Ishikawa (cell line): ENCODE measurements around the gene CHST2.

Experiments
- CEBPB ChIP-seq: IDR thresholded peaks from 2 replicates; pipeline ENCODE4 v1.6.1; 2012
- CREB1 ChIP-seq: IDR thresholded peaks from 2 replicates; pipeline ENCODE4 v1.6.1; 2012; ENCODE audit warnings: low read depth
- EGR1 ChIP-seq: IDR thresholded peaks from 2 replicates; pipeline ENCODE4 v1.6.1; 2012
- EP300 ChIP-seq: IDR thresholded peaks from 2 replicates; pipeline ENCODE4 v1.6.1; 2012; ENCODE audit warnings: borderline replicate concordance
- FOXM1 ChIP-seq: IDR thresholded peaks from 2 replicates; pipeline ENCODE4 v1.6.1; 2012; ENCODE audit warnings: low read depth, borderline replicate concordance
- NFIC ChIP-seq: IDR thresholded peaks from 2 replicates; pipeline ENCODE4 v1.6.1; 2012
- RAD21 ChIP-seq: IDR thresholded peaks from 2 replicates; pipeline ENCODE4 v1.6.1; 2012; ENCODE audit warnings: low read depth
- REST ChIP-seq: IDR thresholded peaks from 2 replicates; pipeline ENCODE4 v1.6.1; 2012; ENCODE audit warnings: low read depth, mild to moderate bottlenecking
- TAF1 ChIP-seq: IDR thresholded peaks from 2 replicates; pipeline ENCODE4 v1.6.1; 2012; ENCODE audit warnings: low read depth, mild to moderate bottlenecking
- TCF12 ChIP-seq: IDR thresholded peaks from 2 replicates; pipeline ENCODE4 v1.6.1; 2012; ENCODE audit warnings: low read depth
- TEAD4 ChIP-seq: IDR thresholded peaks from 2 replicates; pipeline ENCODE4 v1.6.1; 2012
- YY1 ChIP-seq: IDR thresholded peaks from 2 replicates; pipeline ENCODE4 v1.6.1; 2012; ENCODE audit warnings: low read depth
- ZBTB7A ChIP-seq: IDR thresholded peaks from 2 replicates; pipeline ENCODE4 v1.6.1; 2012; ENCODE audit warnings: low read depth
- TF ChIP-seq, protein P1 (sequence below): IDR thresholded peaks from 2 replicates; pipeline ENCODE4 v1.6.1; 2012
- TF ChIP-seq, protein P2 (sequence below): IDR thresholded peaks from 2 replicates; pipeline ENCODE4 v1.6.1; 2012

The CHST2 gene

DNA sequence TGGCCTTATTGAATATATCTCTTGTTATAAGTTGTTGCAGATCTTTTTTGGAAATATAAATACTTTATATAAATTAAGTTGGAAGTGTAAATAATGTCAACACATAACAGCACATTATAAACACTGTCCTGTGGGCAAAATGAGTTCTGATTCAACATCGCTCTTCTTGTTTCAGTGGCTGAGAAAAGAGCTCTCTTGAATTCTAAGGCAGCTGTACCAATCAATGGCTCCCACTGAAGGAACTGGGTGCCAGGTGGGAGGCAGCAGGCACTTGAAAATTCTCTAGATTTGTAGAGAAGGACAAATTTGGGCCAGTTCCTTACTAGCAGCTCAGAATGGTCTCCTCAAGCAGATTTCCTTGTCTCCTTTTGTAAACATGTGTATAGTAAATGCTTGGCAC lies 45.6 kb downstream of the CHST2 start:
- TF ChIP-seq CEBPB (no peak), ZBTB7A (no peak), EGR1 (no peak), TAF1 (no peak), CREB1 (no peak), TEAD4 (no peak), REST (no peak), TCF12 (no peak), YY1 (no peak), FOXM1 (no peak), NFIC (no peak), EP300 (no peak), RAD21 (no peak)
- TF ChIP-seq, protein P1, sequence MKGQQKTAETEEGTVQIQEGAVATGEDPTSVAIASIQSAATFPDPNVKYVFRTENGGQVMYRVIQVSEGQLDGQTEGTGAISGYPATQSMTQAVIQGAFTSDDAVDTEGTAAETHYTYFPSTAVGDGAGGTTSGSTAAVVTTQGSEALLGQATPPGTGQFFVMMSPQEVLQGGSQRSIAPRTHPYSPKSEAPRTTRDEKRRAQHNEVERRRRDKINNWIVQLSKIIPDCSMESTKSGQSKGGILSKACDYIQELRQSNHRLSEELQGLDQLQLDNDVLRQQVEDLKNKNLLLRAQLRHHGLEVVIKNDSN: no peak
- TF ChIP-seq, protein P2, sequence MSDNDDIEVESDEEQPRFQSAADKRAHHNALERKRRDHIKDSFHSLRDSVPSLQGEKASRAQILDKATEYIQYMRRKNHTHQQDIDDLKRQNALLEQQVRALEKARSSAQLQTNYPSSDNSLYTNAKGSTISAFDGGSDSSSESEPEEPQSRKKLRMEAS: no peak

DNA sequence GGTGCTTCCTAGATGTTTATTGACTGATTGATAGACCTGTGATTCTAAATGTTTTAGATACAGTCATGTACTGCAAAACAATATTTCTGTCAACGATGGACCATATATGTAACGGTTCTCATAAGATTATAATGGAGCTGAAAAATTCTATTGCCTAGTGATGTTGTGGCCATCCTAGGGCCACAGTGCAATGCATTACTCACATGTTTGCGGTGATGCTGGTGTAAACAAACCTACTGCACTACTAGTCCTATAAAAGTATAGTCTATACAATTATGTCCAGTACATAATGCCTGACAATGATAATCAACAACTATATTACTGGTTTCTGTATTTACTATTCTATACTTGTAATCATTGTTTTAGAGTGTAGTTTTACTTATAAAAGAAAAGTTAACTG lies 46.8 kb downstream of the CHST2 start:
- TF ChIP-seq EP300: no peak
- no peak for TF ChIP-seq RAD21
- TF ChIP-seq FOXM1: no peak
- TF ChIP-seq YY1: no peak
- no peak for TF ChIP-seq TAF1
- TF ChIP-seq, protein P1: no peak
- no peak for TF ChIP-seq CEBPB
- no peak for TF ChIP-seq REST
- TF ChIP-seq TCF12: no peak
- TF ChIP-seq, protein P2: no peak
- no peak for TF ChIP-seq EGR1
- TF ChIP-seq NFIC: no peak
- TF ChIP-seq CREB1: no peak
- TF ChIP-seq ZBTB7A: no peak
- TF ChIP-seq TEAD4: no peak

DNA sequence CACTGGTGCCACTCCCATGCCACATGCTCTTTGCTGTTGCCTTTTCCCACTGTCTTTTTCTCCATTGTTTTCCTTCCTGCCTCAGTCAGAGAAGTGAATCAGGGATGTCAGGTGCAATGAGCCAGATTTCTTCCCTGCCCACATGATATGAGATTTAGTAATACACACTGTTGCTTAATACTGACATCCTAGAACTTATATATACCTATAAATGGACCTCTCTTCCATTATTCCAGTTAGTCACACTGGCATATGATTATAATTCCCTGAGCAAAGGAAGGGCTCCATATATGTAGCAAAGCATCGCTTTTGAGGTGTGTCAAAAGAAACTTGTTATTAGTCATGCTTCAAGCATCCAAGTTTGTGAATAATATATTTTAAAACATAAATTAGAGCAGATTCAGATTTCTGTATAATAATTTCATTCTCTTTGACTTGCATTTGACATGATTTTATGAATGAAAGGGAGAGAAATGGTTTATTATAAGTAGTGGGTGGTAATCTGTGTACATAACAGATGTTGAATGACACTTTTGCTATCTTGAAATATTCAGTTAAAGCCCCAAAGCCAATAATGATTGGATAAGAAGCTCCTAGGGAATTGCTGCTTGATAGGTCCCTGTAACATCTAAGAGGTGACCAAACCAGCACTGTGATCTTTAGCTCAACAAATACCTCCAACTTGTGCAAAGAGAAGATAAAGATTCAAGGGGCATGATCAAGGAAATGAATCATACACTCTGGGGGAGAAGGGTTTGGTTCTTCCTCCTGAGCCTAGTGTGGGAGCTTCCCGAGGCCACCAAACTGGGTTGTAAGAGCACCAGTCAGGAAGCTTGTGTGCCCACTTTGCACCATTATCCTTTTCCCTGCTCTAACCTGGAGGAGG lies 48.6 kb downstream of the CHST2 start:
- TF ChIP-seq CEBPB (no peak), EGR1 (no peak), RAD21 (no peak), ZBTB7A (no peak), YY1 (no peak), FOXM1 (no peak), TCF12 (no peak), TEAD4 (no peak)
- TF ChIP-seq, protein P1: no peak

GRCh38 chr3:143168855-143169192 lies 49.3 kb downstream of the CHST2 start:
- no peak for TF ChIP-seq RAD21
- TF ChIP-seq, protein P2: no peak
- no peak for TF ChIP-seq YY1
- no peak for TF ChIP-seq FOXM1
- TF ChIP-seq, protein P1: no peak
- TF ChIP-seq TCF12: no peak
- TF ChIP-seq EGR1: no peak
- TF ChIP-seq EP300: no peak
- no peak for TF ChIP-seq CREB1
- TF ChIP-seq REST: no peak
- TF ChIP-seq CEBPB: no peak
- no peak for TF ChIP-seq NFIC
- no peak for TF ChIP-seq TAF1
- no peak for TF ChIP-seq TEAD4
